ENCODE measurements around the gene RSL24D1. TPM values are rescaled to one million over a fixed set of nuclear protein-coding genes. Genes with fewer than 3 reads are reported as not detected.

Gene RSL24D1
- total and polyA plus RNA-seq, 2 donors from 2014 or later = 52.7 to 60.4 TPM

DNA sequence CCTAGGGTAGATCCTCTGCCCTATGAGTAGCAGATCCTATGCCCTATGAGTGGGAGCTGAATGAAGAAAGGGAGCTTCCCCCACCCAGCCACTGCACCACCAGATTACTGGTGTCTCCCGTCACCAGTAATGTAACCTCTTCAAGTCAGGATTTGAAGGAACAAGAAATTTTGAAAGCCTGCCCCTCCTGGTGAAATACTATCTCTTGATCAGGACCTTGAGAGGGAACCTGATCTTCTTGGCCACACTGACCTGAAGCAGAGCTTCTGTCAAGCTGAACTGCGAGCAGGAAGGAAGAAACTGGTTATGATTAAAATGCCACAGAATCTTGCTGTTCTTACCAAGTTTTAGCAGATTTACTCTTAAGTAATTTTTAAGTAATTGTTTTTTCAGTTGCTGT lies 62.8 kb downstream of the RSL24D1 start:
- H3K9me3 ChIP-seq (ENCODE audit: control insufficient read depth in 2 of 3, insufficient read depth in 1 of 3, low read length in 3 of 3) = peaks cover 0 to 7% (median 0%) of the 10 kb centered on the region in 3 donors
- TF ChIP-seq, protein P1, sequence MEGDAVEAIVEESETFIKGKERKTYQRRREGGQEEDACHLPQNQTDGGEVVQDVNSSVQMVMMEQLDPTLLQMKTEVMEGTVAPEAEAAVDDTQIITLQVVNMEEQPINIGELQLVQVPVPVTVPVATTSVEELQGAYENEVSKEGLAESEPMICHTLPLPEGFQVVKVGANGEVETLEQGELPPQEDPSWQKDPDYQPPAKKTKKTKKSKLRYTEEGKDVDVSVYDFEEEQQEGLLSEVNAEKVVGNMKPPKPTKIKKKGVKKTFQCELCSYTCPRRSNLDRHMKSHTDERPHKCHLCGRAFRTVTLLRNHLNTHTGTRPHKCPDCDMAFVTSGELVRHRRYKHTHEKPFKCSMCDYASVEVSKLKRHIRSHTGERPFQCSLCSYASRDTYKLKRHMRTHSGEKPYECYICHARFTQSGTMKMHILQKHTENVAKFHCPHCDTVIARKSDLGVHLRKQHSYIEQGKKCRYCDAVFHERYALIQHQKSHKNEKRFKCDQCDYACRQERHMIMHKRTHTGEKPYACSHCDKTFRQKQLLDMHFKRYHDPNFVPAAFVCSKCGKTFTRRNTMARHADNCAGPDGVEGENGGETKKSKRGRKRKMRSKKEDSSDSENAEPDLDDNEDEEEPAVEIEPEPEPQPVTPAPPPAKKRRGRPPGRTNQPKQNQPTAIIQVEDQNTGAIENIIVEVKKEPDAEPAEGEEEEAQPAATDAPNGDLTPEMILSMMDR (IDR thresholded peaks at IDR 0.05; ENCODE audit: borderline replicate concordance, extremely low read depth, insufficient read depth) = no peak
- no peak for FAIRE-seq

GRCh38 chr15:55132672-55133071 lies 64.1 kb downstream of the RSL24D1 start:
- Histone ChIP-seq H3K4me3 (ENCODE audit: low read length in 3 of 3) (no peak overlapping the region), H3K4me1 (ENCODE audit: control insufficient read depth in 2 of 3, insufficient read depth in 2 of 3, low read depth in 1 of 3, low read length in 3 of 3) (no peaks in the 10 kb centered on the region), H3K27me3 (ENCODE audit: control insufficient read depth, insufficient read depth, low read length) (no peaks in the 10 kb centered on the region), H3K36me3 (ENCODE audit: control insufficient read depth in 2 of 3, insufficient read depth in 3 of 3, low read length in 3 of 3) (no peaks in the 10 kb centered on the region), H3K27ac (ENCODE audit: low read depth in 2 of 2, low read length in 2 of 2) (no peak overlapping the region), H3K9me3 (ENCODE audit: control insufficient read depth in 2 of 3, insufficient read depth in 1 of 3, low read length in 3 of 3) (peaks cover 0 to 7% (median 0%) of the 10 kb centered on the region in 3 donors), H3K9ac (ENCODE audit: low read length in 3 of 3) (no peak overlapping the region)
- DNase-seq (no peak), FAIRE-seq (peak; percentile 17)
- TF ChIP-seq, protein P1 (IDR thresholded peaks at IDR 0.05; ENCODE audit: borderline replicate concordance, extremely low read depth, insufficient read depth) = no peak
- intact Hi-C loops (cut with DNase I) = no loop called here

More for the DNA sequence above, 62.8 kb downstream of the RSL24D1 start:
- no peaks in the 10 kb centered on the region for H3K27me3 ChIP-seq (ENCODE audit: control insufficient read depth, insufficient read depth, low read length)
- no peak overlapping the region for H3K9ac ChIP-seq (ENCODE audit: low read length in 3 of 3)
- DNase-seq = no peak
- no peaks in the 10 kb centered on the region for H3K4me1 ChIP-seq (ENCODE audit: control insufficient read depth in 2 of 3, insufficient read depth in 2 of 3, low read depth in 1 of 3, low read length in 3 of 3)
- no peak overlapping the region for H3K4me3 ChIP-seq (ENCODE audit: low read length in 3 of 3)
- H3K27ac ChIP-seq (ENCODE audit: low read depth in 2 of 2, low read length in 2 of 2) = no peak overlapping the region
- H3K36me3 ChIP-seq (ENCODE audit: control insufficient read depth in 2 of 3, insufficient read depth in 3 of 3, low read length in 3 of 3) = no peaks in the 10 kb centered on the region
- intact Hi-C loops (cut with DNase I) = no loop called here

Other genes starting within 250 kb of the RSL24D1 start
- 45.8 TPM for gene RAB27A, start 92.9 kb upstream of the RSL24D1 start, total RNA-seq
- gene RAB27A, start 92.9 kb upstream of the RSL24D1 start, polyA plus RNA-seq (ENCODE audit: insufficient read depth, low read depth, low replicate concordance) = 10.1 TPM
- gene PIGBOS1, start 122.2 kb upstream of the RSL24D1 start, total RNA-seq = 15.9 TPM
- 21.0 TPM for gene PIGBOS1, start 122.2 kb upstream of the RSL24D1 start, polyA plus RNA-seq (ENCODE audit: insufficient read depth, low read depth, low replicate concordance)
- gene PIGB, start 122.3 kb upstream of the RSL24D1 start, total RNA-seq = 17.6 TPM
- 17.4 TPM for gene PIGB, start 122.3 kb upstream of the RSL24D1 start, polyA plus RNA-seq (ENCODE audit: insufficient read depth, low read depth, low replicate concordance)
- 93.8 TPM for gene CCPG1, start 211.4 kb upstream of the RSL24D1 start, total RNA-seq
- gene CCPG1, start 211.4 kb upstream of the RSL24D1 start, polyA plus RNA-seq (ENCODE audit: insufficient read depth, low read depth, low replicate concordance) = 44.4 TPM
- gene PIERCE2, start 211.6 kb upstream of the RSL24D1 start, total RNA-seq = 2.7 TPM
- gene PIERCE2, start 211.6 kb upstream of the RSL24D1 start, polyA plus RNA-seq (ENCODE audit: insufficient read depth, low read depth, low replicate concordance) = 9.6 TPM

Measured in kidney (tissue), 14 donors.